Stomach (tissue), 9 donors: ENCODE measurements around the gene XRCC6. TPM values are rescaled to one million over a fixed set of nuclear protein-coding genes. Genes with fewer than 3 reads are reported as not detected.

Experiments
- DNase-seq, 2 donors: peaks; one replicate each; pipeline versions ENCODE4 v3.0.0 to v3.0.0-alpha.2; 2013 to 2019
- H3K27ac ChIP-seq, 5 donors: fragments of 200-600 bp in 4 of 5; sonication (generic) in 4 of 5; one replicate each; pipeline ENCODE4 v1.5.1; 2013 to 2019; ENCODE audit warnings: mild to moderate bottlenecking in 1 of 5, moderate library complexity in 1 of 5
- H3K27me3 ChIP-seq, 3 donors: fragments of 200-600 bp; sonication (generic); one replicate each; pipeline ENCODE4 v1.5.1; 2017 to 2019; ENCODE audit warnings: mixed run types in 1 of 3
- H3K36me3 ChIP-seq, 4 donors: fragments of 200-600 bp; sonication (generic); 1 replicate in 3 of 4; 2 replicates in 1 of 4; pipeline ENCODE4 v1.5.1; 2016 to 2019
- H3K4me1 ChIP-seq, 4 donors: fragments of 200-600 bp; sonication (generic); one replicate each; pipeline ENCODE4 v1.5.1; 2016 to 2019
- H3K4me3 ChIP-seq, 4 donors: fragments of 200-600 bp; sonication (generic) in 3 of 4; one replicate each; pipeline ENCODE4 v1.5.1; 2016 to 2019; ENCODE audit warnings: mild to moderate bottlenecking in 1 of 4
- H3K9me3 ChIP-seq, 4 donors: fragments of 200-600 bp; sonication (generic); one replicate each; pipeline ENCODE4 v1.5.1; 2016 to 2019
- CTCF ChIP-seq, 7 experiments: fragments of 450-650 bp in 4 of 7; fragments of 200-600 bp in 3 of 7; sonication (generic) in 3 of 7; IDR thresholded peaks; one replicate each; pipeline ENCODE4 v1.5.1; 2016 to 2019; ENCODE audit warnings: antibody characterized with exemption in 7 of 7, control low read depth in 2 of 7, mild to moderate bottlenecking in 1 of 7
- EP300 ChIP-seq: sonication (generic); formaldehyde crosslinking; IDR thresholded peaks from one replicate; pipeline ENCODE4 v1.6.1; 2017; ENCODE audit warnings: antibody characterized with exemption
- POLR2A ChIP-seq, 4 donors: fragments of 450-650 bp; IDR thresholded peaks; one replicate each; pipeline ENCODE4 v1.6.1; 2016; ENCODE audit warnings: antibody characterized with exemption in 4 of 4, control low read depth in 2 of 4, mild to moderate bottlenecking in 1 of 4, moderate library complexity in 1 of 4
- POLR2AphosphoS5 ChIP-seq, 3 donors: sonication (generic); formaldehyde crosslinking; IDR thresholded peaks; one replicate each; pipeline ENCODE4 v1.6.1; 2016; ENCODE audit warnings: antibody characterized with exemption in 3 of 3
- WGBS, 5 donors: extraction: QIAGEN DNeasy Blood & Tissue Kit in 3 of 5; methylation state at CpG; one replicate each; pipeline versions ENCODE4 v1.1.5 to v1.1.7; 2013 to 2018; 5-methylcytosine and 5-hydroxymethylcytosine counted together
- intact Hi-C: fragments of 100-400 bp; cut with DNase I; formaldehyde crosslinking; loops from one replicate; pipeline ENCODE4 v1.15.1; 2023; ENCODE audit warnings: low total_unique reads
- polyA plus RNA-seq, 3 donors: library from polyadenylated mRNA; stranded (reverse); fragments of 200-250 nt; gene quantifications; one replicate each; pipeline ENCODE4 v1.2.3, GENCODE V29; 2013
- total RNA-seq, 5 donors: library from RNA; depleted of rRNA; stranded (reverse); fragments of >200 nt; gene quantifications; one replicate each; pipeline versions ENCODE4 v1.1.0 to v1.2.3, GENCODE V29; 2014 to 2016
- donor health status: healthy with polysubstance abuse.
- donor health status: Bipolar disorder and iron deficiency.
- donor health status: healthy.

Gene XRCC6
- total and polyA plus RNA-seq, 8 donors, result 40.3 to 315 (median 133) TPM

DNA sequence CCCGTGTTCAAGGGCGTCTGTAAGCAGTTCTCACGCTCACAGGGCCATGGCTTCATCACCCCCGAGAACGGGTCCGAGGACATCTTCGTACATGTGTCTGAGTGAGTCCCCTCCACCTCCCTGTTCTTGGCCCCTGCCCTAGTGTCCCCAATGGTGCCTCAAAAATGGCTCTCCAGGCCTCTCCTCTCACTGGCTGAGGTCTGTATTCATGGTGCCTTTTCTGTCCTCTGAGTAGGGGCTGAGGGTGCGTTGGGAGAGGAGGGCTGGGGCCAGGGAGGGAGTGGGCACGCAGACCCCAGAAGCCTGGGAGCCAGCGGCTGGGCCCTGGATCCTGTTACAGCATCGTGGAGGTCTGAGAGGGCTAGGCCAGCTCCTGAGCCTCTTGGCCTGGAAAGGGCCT, 47.4 kb upstream of the XRCC6 start:
- H3K9me3 ChIP-seq, result no peaks in the 10 kb centered on the region
- H3K4me3 ChIP-seq, result no peak overlapping the region
- intact Hi-C loops, result no loop called here
- peaks cover 14 to 42% (median 42%) of the 10 kb centered on the region in 4 donors for H3K36me3 ChIP-seq
- H3K4me1 ChIP-seq, result peaks cover 0 to 9% (median 7%) of the 10 kb centered on the region in 4 donors
- TF ChIP-seq POLR2A (IDR thresholded peaks at IDR 0.05), result no peak
- TF ChIP-seq EP300, result no peak
- no peaks in the 10 kb centered on the region for H3K27me3 ChIP-seq
- no peak overlapping the region for H3K27ac ChIP-seq
- WGBS, 5 donors, result 86 to 91% (median 89%) methylated on average over 11 of the region's 11 CpGs
- DNase-seq, result no peak

DNA sequence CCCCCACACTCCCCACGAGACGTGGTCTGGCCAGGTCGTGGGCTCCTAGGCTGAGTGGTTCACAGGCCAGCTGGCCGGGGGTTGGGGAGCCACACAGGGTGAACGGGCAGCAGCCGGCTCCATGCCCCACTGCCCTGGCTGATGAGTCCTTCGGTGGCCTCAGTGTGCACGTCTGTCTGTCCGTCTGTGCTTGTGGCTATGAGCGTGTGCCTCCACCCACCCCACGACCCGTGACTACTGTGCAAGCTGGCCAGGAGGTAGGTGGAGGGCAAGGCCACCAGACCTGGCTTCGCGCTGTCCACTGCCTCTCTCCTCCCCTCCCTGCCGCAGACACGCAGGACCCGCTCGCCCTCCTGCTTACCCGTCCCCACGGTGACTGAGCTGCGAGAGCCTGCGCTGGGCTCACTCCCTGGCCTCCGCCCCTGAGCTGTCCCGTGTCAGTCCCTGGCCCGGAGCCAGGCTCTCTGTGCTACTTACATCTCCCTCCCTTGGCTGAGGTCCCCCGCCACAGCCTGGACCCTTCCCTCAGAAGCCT, 46.2 kb upstream of the XRCC6 start:
- Histone ChIP-seq H3K4me3 (no peak overlapping the region), H3K27ac (peak overlapping the region in 3 of 5 donors; percentile 2 to 38 (median 21)), H3K27me3 (no peaks in the 10 kb centered on the region), H3K4me1 (peaks cover 0 to 17% (median 7%) of the 10 kb centered on the region in 4 donors), H3K9me3 (no peaks in the 10 kb centered on the region), H3K36me3 (peaks cover 26 to 55% (median 54%) of the 10 kb centered on the region in 4 donors)
- intact Hi-C loops, result no loop called here
- DNase-seq, result peak; percentile 49 to 73
- WGBS, 5 donors, result 56 to 75% (median 72%) methylated on average over 21 to 26 of the region's 26 CpGs
- TF ChIP-seq POLR2AphosphoS5 (IDR thresholded peaks at IDR 0.05), result no peak
- no peak for TF ChIP-seq CTCF (IDR thresholded peaks at IDR 0.05)
- no peak for TF ChIP-seq EP300

- intact Hi-C loops, result no loop called here
- H3K27me3 ChIP-seq, result no peaks in the 10 kb centered on the region
- peak overlapping the region in 3 of 5 donors; percentile 2 to 38 (median 21) for H3K27ac ChIP-seq
- 90 to 98% (median 91%) methylated on average over 6 to 15 of the region's 15 CpGs; no CpG with 5 or more reads in 1 of the 5 donors for WGBS, 5 donors
- TF ChIP-seq POLR2A (IDR thresholded peaks at IDR 0.05) (no peak), POLR2AphosphoS5 (IDR thresholded peaks at IDR 0.05) (no peak), CTCF (IDR thresholded peaks at IDR 0.05) (no peak), EP300 (no peak)
- H3K4me1 ChIP-seq, result peaks cover 0 to 18% (median 7%) of the 10 kb centered on the region in 4 donors
- H3K36me3 ChIP-seq, result peaks cover 32 to 61% (median 60%) of the 10 kb centered on the region in 4 donors
- DNase-seq, result no peak
- H3K4me3 ChIP-seq, result no peak overlapping the region
- no peaks in the 10 kb centered on the region for H3K9me3 ChIP-seq
Observed at GRCh38 chr22:41575533-41575932, 45.6 kb upstream of the XRCC6 start.

DNA sequence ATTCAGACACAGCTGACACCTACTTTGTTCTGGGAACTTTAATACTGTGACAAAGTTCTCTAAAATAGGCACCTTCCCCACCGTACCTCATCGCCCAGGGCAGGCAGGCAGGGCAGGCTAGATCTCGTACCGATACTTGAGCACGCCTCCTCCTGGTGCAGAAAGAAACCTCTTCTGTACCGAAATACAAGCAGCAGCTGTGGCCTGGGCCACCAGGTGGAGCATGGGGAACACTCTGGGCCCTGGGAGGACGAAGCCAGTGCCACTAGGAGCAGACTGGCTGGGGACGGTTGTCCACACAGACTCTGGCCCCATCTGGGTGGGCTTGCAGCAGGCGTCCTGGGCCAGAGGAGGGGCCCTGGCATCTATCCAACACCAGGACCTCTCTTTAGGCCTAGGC, 44.2 kb upstream of the XRCC6 start:
- Histone ChIP-seq H3K4me3 (no peak overlapping the region), H3K27me3 (no peaks in the 10 kb centered on the region), H3K27ac (no peak overlapping the region), H3K9me3 (no peaks in the 10 kb centered on the region), H3K4me1 (peaks cover 0 to 18% (median 7%) of the 10 kb centered on the region in 4 donors), H3K36me3 (peaks cover 37 to 74% (median 73%) of the 10 kb centered on the region in 4 donors)
- TF ChIP-seq CTCF (IDR thresholded peaks at IDR 0.05) (peak in 5 of 7 experiments; percentile 20 to 80 (median 52)), EP300 (no peak), POLR2A (IDR thresholded peaks at IDR 0.05) (no peak), POLR2AphosphoS5 (IDR thresholded peaks at IDR 0.05) (peak in 1 of 3 donors; percentile 73)
- 57 to 70% (median 66%) methylated on average over 8 to 9 of the region's 9 CpGs for WGBS, 5 donors
- DNase-seq, result peak; percentile 60 to 77
- intact Hi-C loops, result no loop called here

DNA sequence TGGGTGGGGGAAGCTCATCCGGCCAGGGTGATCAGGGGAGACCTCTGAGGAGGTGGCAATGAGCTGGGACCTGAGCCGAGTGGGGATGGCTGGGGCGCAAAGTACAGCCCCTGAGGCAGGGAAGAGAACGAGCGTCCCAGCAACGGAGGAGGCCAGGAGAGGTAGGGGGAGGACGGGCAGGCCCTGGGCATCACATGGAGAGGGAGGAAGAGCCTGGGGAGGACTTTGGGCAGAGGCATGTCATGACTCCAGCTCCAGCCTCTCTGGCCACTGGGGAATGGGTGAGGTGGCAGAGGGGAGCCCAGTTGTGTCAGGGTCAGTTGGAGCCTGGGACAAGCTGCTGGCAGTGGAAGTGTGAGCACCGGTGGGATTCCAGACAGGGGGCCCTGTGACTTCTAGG, 43.0 kb upstream of the XRCC6 start:
- Histone ChIP-seq H3K27ac (no peak overlapping the region), H3K27me3 (no peaks in the 10 kb centered on the region), H3K4me3 (no peak overlapping the region), H3K4me1 (peaks cover 0 to 18% (median 7%) of the 10 kb centered on the region in 4 donors), H3K36me3 (peaks cover 50 to 87% (median 85%) of the 10 kb centered on the region in 4 donors), H3K9me3 (no peaks in the 10 kb centered on the region)
- 86 to 93% (median 89%) methylated on average over 8 of the region's 8 CpGs for WGBS, 5 donors
- no peak for DNase-seq
- intact Hi-C loops, result no loop called here
- TF ChIP-seq EP300, result no peak
- TF ChIP-seq POLR2AphosphoS5 (IDR thresholded peaks at IDR 0.05), result no peak
- TF ChIP-seq POLR2A (IDR thresholded peaks at IDR 0.05), result no peak
- TF ChIP-seq CTCF (IDR thresholded peaks at IDR 0.05), result no peak
